ENCODE measurements around the gene ABCA1.

The ABCA1 gene

DNA sequence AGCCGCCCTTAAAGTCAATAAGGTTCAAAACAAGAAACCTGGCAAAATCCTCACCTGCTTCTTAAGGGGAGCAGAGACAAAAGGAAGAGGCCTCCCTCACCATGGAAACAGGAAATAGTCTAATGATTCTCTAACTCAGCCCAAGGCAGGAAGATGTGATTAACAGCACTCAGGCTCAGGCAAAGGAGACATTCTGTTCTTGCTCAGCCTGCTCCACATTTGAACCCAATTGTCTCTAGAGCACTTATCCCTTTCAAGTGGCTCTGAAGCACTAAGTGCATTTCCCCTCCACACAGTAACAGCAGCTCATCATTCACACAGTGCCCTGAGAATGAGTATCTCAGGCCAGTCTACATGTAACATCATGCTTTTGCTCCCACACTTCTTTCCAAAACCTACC is 91.7 kb downstream of the ABCA1 start:
- TF ChIP-seq, protein P1, sequence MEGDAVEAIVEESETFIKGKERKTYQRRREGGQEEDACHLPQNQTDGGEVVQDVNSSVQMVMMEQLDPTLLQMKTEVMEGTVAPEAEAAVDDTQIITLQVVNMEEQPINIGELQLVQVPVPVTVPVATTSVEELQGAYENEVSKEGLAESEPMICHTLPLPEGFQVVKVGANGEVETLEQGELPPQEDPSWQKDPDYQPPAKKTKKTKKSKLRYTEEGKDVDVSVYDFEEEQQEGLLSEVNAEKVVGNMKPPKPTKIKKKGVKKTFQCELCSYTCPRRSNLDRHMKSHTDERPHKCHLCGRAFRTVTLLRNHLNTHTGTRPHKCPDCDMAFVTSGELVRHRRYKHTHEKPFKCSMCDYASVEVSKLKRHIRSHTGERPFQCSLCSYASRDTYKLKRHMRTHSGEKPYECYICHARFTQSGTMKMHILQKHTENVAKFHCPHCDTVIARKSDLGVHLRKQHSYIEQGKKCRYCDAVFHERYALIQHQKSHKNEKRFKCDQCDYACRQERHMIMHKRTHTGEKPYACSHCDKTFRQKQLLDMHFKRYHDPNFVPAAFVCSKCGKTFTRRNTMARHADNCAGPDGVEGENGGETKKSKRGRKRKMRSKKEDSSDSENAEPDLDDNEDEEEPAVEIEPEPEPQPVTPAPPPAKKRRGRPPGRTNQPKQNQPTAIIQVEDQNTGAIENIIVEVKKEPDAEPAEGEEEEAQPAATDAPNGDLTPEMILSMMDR (conservative IDR thresholded peaks at IDR 0.05; ENCODE audit: low read depth, low read length): no peak
- no peak overlapping the region for H3K4me3 ChIP-seq (ENCODE audit: low read depth, low read length)
- peak; percentile 18 for DNase-seq (ENCODE audit: low read depth)

DNA sequence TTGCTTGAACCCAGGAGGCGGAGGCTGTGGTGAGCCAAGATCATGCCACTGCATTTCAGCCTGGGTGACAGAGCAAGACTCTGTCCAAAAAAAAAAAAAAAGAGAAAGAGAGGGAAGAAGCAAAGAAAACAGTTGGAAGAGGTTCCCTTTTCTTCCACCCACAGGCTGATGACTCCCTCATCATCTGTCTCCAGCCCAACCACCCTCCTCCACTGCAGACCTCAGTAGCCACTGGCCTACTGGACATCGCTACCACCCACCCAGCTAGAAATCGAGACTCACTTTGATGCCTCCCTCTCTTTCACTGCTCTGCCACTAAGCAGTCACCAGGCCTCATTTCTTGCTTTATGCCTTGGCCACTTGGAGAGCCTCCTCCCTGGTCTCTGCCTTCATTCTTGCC is 92.8 kb downstream of the ABCA1 start:
- no peak overlapping the region for H3K4me3 ChIP-seq (ENCODE audit: low read depth, low read length)
- TF ChIP-seq, protein P1 (conservative IDR thresholded peaks at IDR 0.05; ENCODE audit: low read depth, low read length): no peak
- no peak for DNase-seq (ENCODE audit: low read depth)

DNA sequence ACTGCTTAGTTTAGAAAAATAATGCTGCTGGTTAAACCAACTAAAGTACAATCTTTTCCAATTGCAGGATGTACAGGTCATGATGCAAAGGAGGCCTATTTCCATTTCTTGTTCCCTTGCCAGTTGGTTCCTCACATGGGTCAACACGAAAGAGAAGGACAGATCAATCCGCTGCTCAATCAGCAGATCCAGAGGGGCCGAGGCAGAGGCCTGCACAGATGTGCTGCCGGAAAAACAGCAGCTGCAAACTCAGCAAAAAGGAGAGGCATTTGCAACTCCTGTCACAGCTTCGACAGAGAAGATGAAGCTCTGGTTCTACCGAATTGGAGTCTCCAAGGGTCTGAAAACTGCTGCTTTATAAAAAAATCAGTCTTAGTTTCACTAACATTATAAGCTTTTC is 94.3 kb downstream of the ABCA1 start:
- TF ChIP-seq, protein P1 (conservative IDR thresholded peaks at IDR 0.05; ENCODE audit: low read depth, low read length): no peak
- no peak overlapping the region for H3K4me3 ChIP-seq (ENCODE audit: low read depth, low read length)
- DNase-seq (ENCODE audit: low read depth): no peak

DNA sequence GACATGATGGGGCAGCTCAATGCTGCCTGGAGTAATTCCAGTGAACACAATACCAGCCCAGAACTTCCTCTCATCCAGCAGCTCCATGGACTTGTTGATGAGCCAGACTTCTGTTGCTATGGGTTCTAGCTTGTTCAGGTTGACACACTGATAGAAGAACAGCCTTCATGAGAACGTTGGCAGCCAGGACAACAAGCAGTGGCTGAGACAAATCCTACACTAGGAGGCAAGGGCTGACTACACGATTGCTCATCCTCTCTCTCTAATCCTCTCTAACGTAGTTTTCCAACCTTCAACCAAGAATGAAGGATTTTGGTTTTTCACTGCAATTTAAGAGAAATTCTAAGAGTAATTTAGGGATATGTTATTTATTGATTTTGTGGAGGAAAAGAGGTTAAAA is 96.3 kb downstream of the ABCA1 start:
- peak; percentile 32 for DNase-seq (ENCODE audit: low read depth)
- no peak overlapping the region for H3K4me3 ChIP-seq (ENCODE audit: low read depth, low read length)
- TF ChIP-seq, protein P1 (conservative IDR thresholded peaks at IDR 0.05; ENCODE audit: low read depth, low read length): peak; percentile 5

DNA sequence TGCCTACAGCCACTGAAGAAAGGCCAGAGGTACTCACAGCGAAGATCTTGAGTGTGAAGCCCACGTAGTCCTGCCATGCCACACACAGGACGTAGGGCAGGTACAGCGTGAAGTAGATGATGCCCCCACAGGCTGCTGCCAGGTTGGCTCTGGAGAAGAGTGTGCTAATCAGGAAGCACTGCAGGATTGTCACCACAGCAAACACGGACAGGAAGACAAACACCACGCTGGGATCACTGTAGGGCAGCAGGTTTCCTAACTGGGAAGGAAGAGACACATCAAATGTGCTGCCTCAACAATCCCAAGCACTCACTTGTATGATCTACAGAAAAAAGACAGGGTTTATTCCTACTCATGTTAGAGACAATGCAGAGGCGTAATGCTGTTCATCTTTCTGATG is 101.0 kb downstream of the ABCA1 start:
- no peak for DNase-seq (ENCODE audit: low read depth)
- TF ChIP-seq, protein P1 (conservative IDR thresholded peaks at IDR 0.05; ENCODE audit: low read depth, low read length): no peak

DNA sequence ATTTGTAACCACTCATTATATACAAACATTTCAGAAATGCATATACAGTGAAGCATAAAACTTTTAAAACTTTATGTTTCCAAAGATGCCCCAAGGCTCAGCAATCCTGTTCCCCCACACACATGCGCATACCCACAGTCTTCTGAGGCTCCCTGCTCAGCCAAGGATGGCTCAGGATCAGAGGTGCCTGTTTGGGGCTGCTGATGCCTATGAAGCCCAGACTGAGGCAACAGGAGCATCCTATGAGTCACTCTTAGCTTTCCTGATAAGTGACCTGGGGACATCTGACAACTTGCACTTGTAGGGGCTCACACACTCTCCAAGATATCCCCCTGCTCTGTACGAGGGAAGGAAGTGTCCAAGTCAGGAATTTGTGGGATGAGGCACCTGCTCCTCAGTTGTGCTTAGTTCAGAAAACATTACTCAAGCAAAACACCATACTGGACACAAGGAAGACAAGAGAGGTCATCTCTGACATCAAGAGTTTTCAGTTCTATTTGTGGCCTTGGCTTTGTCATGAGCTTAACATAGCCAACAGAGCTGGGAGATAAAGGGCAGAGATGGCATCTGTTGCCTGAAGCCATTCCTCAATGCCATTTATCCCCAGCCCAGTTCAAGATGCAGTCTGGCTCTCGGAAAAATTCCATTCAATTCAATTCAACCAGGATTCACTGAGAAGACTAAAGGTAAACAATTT is 101.7 kb downstream of the ABCA1 start:
- H3K4me3 ChIP-seq (ENCODE audit: low read depth, low read length): no peak overlapping the region
- TF ChIP-seq, protein P1 (conservative IDR thresholded peaks at IDR 0.05; ENCODE audit: low read depth, low read length): no peak
- no peak for DNase-seq (ENCODE audit: low read depth)

More for the DNA sequence above, 101.0 kb downstream of the ABCA1 start:
- H3K4me3 ChIP-seq (ENCODE audit: low read depth, low read length): no peak overlapping the region

DNA sequence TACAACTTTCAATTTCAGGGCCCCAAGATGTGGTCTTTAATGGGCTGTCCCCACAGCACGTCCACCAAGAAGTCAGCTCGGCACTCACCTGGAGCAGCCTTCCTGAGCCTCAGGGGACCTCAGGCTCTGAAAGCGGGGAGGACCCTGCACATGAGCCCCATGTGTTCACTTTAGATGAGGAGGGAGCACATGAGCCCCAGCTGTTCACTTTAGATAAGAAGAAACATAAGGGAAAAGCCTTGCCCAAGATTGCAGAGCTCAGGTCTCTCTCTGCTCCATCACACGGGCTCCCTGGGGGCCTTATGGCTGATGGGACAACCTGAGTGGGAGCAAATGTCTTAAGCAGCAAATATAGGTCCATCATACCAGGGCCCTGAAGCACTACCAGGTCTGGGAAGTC is 107.6 kb downstream of the ABCA1 start:
- DNase-seq (ENCODE audit: low read depth): no peak

More for the DNA sequence above, 107.6 kb downstream of the ABCA1 start:
- TF ChIP-seq, protein P1 (conservative IDR thresholded peaks at IDR 0.05; ENCODE audit: low read depth, low read length): no peak
- no peak overlapping the region for H3K4me3 ChIP-seq (ENCODE audit: low read depth, low read length)
